Stimulated activated CD8-positive, alpha-beta memory T cell treated with anti-CD3 and anti-CD28 coated beads, Interleukin-15, amount 100 ng/mL, for 1 hour (primary cell): ENCODE results near the gene CAB39.
A peak's percentile ranks its signal among the peaks of the same experiment; 100 is the strongest.

Source experiments
- DNase-seq: peaks from one replicate; pipeline ENCODE4 v3.0.0-alpha.2; 2020; ENCODE audit warnings: low read depth

Gene CAB39

DNA sequence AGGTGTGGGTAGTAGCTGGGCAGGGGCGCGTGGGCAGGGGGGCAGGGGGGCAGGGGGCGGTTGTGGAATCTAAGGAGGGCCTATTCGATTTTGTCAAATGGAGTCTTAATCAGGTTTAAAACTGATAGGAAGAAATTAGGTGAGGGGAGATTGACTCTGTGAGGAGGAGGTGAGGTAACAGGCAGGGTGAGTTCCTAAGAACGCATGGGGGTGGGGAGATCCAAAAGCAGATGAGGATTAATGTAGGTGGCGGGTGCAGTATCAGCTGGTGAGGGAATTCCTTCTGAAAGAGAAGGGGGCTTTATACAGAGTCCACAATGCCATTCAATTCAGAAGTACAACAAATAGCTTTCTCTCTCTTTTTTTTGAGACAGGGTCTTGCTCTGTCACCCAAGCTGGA, 72.7 kb downstream of the CAB39 start:
- no peak for DNase-seq

DNA sequence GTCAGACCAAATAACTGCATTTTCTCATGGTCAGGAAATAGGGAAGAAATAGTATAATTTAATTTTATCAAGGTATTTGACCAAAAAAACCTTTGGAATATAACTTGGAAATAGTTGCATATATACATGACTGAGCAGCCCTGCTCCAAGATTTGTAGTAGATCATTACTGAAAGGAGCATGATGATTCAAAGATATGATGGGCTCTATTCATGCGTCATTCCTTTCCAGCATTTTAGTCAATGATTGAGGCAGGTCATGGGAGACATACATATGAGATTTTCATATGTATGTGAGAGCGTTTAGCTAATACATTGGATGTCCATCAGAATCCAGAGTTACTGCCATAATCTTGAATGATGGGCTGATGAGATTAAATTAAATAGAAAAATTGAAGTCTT, 74.5 kb downstream of the CAB39 start:
- no peak for DNase-seq

DNA sequence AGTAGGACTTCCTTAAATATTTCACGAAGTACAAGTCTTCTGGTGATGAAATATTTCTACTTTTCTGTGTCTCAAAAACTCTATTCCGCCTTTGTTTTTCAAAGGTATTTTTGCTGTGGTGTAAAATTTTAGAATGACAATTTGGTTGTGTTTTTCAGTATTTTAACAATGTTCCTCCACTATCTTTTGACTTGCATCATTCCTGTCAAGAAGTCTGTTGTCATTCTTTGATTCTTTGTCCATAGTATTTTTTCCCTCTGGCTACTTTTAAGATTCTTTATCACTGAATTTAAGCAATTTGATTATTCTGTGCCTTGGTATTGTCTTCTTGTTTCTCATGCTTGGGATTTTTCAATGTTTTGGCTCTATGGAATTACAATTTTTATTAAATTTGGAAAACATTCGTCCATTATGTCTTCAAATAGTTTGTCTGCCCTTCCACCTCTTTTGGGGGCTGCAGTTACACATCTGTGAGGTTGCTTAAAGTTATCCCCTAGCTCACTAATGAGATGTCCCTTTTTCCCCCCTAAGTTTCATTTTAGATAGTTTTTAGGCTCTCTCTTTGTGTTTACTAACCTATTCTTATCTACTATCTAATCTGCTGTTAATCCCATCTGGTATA, 76.0 kb downstream of the CAB39 start:
- no peak for DNase-seq

DNA sequence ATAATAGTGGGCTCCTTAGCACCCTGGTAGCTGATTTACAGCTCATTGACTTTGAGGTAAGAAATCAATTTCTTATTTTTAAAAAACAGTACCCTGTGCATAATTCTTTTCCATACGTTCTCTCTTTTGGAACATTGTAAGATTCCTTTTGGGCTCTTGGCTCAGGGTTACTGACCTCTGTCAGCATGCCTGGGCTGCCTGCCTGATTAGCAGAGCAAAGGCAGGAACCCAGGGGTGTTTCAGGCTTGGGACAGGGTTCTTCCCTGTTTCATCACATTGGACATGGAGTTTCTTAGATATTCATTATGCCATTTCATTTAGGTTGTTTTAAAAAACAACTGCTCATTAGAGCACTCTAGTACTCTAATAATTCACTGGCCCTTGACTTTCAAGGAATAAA, 78.3 kb downstream of the CAB39 start:
- DNase-seq: no peak

DNA sequence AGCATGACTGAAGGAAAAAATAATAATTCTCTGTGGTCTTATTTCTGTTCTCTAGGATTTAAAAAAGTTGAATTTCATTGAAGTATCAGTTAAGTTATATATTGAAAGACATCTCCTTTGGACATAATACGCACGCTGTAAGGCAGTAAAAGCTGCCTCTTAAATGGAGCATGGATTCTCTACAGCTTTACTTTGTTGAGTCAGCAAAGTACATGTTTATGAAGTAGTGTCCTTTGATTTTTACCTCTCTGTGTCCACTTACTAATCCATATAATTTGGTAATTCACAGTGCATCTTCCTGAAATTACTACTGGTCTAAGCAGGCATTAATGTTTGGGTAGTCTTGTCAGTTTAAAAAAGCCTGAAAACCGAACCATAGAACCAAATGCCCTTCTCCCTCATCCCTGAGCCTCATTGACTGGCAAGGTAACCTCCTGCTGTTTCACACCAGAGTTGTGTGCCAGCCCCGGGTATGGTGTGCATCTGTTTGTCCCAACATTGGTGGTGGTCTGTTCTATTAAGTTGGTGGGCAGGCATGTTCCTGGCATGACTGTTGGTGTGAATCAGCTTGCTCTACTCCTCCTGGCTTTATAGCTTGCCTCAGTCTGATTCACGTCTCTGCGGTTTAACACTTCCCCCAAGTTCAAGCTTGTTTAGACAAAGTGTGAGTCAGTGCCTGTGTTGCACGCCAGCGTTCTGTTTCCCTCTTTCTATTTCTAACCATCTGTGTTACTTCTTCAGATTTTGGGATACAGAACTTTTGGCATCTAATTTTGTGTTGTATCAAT, 81.1 kb downstream of the CAB39 start:
- peak; percentile 47 for DNase-seq

DNA sequence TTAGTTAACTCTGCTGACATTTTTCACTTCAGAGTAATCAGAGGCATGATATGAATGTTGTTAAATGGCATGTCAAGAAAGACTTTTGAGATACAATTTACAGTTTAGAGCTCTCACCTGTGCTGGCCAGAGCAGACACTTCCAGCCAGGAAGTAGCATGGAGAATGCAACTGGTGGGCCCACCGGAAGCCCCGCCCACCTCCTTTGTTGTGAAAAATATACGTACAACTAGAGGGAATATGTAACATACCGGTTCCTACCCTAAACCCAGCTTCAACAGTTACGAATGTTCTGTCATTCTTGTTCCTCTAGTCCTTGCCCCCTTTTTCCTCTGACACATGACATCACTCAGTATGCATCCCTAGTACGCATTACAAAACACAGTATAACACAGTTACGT, 81.9 kb downstream of the CAB39 start:
- no peak for DNase-seq

DNA sequence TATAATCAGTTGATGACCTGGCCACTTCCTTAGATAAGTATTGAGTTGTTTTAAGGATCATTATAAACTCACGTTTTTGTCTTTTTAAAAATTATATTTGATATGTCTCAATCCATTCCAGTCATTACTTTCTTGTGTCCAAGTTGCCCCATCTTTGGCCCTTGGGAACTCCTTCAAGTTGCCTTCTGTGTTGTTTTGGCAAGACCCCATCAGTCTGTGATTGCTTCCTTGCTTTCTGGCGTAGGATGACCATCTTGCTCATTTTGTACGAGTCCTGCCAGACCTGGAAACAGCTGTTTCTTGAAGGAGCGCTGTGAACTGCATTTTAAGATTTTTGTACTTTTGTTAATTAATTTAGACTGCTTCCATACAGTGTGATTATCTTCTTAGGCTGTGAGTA, 83.2 kb downstream of the CAB39 start:
- no peak for DNase-seq

DNA sequence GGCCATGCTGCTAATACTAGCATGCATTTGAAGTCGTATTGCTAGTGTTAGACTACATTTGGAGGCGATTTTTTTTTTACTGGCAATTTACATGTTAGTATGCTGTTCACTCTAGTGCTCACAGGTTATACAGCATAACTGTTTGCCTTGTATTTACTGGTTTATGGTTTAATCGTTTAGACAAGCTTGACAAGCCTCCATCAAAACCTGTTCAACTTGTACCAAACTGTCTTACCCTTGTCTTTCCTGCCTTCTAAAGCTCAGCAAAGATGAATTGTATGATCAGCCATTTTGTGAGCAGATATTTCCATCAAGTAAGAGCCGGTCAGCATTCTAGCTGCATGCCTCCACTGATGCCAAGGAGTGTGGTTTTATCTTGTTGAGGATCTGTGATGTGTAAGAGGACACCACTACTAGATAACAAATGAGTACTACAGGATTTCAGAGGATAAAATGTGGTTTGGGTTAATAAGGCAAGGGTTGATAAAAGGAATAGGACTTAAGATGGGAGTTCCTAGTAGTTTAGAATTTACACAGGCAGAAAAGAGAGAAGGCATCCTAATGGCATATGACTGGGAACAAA, 83.7 kb downstream of the CAB39 start:
- no peak for DNase-seq

DNA sequence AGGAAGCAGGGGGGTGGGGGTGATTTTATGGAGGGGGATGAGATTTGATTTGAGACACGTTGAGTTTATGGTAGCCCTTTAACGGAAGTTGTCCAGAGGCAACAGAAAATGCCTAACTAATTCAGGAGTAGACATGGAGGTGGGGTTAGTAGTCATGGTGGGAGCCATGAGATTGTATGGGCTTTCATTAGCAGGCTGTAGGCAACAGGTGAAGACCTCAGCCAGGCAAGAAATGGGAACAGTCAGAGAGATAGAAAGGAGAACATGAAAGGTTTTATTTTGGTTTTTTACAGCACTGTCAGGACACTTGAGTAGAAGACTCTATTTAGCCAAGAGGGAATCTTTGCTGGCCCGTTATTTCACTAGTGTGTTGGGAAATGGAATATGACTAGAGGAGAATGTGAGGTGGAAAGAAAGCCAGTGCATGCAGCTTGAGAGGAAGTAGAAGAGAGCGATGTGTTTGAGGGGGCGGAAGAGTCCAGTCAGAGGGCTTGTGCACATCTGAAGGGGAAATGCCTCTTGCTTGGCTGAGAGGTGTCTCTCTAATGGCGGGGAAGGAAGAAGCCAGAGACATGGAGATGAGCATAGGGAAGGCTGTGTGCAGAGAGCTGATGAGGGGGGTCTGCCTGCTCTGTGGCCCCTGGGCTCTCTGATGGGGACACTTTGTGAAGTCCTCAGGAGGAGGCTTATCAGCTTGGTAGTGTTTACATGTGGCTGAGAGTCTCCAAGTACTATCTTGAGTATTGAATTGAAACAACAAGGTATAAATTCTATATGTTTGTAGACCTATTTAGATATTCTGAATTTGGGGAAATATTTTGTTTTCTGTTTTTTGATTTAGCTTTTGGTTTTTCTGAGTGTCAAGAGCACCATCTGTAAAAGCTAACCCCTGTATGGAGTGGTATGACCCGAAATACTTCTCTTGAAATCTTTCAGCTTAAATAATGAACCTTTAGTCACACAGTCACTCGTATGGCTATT, 85.2 kb downstream of the CAB39 start:
- no peak for DNase-seq

DNA sequence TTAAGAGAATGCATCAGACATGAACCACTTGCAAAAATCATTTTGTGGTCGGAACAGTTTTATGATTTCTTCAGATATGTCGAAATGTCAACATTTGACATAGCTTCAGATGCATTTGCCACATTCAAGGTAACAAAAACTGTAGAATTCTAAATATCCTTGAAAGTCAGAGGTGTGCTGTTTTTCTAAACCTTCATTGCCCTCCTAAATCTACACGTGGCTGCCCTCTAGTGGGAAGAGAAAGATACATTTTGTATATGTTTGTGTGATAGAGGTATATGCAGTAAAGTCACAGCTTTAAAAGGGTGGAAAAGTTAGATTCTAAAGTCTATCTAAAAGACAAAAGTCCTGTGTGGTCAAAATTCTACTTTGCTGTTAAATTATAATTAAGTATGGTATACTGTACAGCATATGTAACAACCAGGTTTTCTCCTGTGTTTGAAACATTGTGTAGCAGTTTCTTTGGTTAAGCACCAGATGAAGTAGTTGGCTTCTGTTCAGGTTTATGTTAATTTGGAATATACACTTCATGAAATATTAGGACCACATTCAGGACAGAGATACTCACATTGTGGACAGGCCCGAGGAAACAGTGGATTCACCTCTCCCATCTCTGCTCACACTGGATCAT, 86.2 kb downstream of the CAB39 start:
- no peak for DNase-seq

DNA sequence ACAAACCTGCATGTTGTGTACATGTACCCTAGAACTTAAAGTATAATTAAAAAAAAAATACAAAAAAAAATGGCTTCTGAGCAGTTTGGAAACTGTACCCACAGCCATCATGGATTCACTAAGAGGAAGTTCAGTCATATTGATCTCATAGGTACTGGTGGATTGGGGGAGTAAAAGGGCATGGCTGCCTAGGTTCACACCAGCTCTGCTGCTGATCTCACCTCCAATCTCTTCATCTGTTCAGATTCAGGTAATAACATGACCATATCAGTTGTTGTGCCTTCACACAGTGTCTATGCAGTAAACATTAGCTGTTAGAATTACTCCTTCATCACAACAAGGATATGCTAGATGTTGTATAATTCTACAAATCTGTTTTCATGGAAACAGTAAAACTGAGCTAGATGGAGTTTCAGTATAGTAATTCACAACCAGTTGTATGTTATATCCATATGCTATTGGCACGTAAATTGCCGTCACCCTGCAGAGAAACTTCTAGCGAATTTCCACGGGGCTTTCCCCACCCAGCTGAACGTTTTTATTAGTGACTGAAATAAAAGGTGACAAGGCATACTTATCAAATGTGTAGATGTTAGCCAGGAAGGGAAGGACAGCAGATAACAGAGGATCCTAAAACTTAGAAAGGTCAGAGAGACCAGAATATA, 92.8 kb downstream of the CAB39 start:
- no peak for DNase-seq

DNA sequence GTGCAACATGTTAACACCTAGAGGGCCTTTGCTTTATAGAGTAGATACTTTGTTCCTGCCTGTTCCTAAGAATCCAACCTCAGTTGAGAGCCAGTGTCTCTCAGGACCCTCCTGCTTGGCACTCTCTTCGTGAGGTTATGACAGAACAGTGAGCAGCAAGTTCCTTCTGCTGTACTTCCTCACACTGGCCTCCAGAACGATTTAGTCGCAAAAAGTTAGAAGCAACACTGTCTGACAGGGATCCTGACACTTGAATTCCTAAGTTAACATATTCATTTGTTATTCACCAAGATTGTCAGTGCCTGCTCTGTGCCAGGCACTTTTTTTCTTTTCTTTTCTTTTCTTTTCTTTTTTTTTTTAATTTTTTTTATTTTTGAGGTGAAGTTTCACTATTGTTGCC, 95.1 kb downstream of the CAB39 start:
- no peak for DNase-seq

DNA sequence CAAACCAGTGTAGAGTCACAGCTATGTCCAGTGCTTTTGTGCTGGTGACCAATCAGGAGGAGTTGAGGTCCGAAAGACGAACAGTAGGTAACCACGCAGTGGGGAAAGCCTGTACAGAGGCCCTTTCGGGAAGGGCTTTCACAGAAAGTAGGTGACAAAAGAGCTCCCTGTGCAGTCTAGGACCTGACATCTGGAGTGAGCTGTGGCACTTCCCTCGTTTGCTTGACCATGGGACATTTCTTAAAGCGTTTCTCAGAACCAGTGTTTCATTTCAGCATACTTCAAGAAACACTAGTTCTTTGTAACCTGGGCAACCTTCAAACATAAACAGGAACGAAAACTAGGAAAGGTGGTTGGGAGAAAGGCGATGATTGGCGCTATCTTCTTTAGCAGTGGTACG, 96.4 kb downstream of the CAB39 start:
- DNase-seq: no peak

DNA sequence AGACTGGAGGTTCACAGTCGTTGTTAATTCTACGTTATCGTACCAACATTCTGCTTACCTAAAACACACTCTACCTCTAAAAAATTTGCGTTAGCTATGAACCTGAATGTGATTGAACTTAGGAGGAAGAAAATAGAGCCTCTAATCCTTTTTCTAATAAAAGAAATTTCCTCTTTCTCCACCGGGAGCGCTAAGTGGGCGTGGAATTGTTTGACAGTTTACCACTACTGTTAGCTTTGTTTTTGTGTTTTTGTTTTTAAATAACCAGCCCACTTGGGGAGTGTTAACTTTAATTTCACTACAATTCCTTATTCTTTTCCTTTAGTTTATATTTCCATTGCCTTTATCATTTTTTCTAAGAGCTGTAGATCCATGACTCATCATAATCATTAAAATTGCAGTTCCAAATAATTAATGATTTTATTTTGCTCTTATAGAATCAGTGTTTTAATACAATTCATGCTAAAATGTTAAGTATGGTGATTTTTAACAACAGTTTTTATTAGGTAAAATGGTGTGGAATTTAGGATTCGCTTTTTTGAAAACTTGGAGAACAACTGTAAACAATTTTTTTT, 97.1 kb downstream of the CAB39 start:
- no peak for DNase-seq

DNA sequence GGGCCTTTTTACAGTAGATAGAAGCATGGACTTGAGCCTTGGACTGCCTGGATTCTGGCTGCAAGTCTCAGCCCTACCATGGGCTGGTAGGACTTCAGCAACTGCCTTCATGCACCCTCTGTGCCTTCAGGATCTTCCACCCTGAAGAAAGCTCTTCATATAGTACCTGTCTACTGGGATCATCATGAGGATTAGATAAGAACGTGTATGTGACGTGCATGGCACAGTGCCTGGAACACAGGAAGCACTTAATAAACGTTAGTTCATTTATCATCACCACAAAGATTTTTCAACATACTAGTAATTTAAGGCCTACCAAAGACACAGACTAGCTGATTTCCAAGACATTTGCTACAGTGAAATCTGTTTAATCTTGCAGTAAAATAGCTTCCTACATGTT, 98.9 kb downstream of the CAB39 start:
- DNase-seq: no peak

DNA sequence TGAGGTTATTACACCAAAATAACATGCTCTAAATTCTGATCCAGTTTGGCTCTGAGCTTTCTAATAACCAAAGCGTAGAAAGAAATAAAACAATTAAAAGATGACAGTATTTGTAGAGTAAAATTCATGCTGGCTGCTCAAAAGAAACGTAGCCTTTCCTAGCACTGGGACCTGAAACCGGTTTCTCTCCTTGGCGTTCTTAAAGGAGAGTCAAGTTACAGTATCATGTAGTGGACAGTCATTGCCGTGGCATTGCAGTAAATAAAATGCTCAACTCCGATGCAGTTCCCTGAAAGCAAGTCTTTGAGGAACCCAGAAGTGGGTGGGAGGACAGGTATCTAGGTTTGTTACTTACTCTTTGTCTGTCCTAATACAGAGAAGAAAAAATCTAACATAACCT, 99.4 kb downstream of the CAB39 start:
- DNase-seq: no peak

DNA sequence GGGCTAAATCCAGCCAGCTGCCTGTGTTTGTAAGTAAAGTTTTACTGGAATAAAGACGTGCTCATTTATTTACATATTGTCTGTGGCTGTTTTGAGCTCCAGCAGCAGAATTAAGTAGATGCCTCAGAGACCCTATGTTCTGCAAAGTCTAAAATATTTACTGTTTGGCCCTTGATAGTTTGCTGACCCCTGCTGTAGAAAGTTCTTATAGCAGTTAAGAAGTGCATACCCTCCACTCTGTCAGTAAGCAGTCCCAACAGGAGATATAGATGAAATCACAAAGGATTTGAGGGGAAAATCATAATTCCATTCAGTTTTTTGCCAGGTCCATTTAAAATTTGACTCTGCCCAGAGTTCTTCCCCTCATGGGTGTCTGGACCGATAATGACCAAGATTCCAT, 102.0 kb downstream of the CAB39 start:
- DNase-seq: no peak

DNA sequence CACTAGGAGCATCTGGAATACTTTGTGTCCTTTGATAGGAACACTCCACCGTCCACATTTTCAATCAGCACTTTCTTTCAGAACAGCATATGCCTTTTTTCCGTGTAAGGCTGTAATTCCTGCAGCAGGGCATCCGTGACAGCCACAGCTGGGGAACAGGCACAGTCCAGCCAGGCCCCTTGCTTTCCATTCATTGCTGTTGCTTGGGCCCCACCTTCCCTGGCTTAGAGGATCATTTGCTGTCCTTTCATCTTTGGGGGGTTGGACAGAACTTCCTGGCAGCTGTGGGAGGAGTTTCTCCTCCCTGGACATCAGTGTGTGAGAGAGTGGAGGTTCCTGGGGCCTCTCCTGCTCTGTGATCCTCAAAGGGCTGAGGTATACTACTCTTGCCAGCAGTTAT, 102.4 kb downstream of the CAB39 start:
- no peak for DNase-seq

DNA sequence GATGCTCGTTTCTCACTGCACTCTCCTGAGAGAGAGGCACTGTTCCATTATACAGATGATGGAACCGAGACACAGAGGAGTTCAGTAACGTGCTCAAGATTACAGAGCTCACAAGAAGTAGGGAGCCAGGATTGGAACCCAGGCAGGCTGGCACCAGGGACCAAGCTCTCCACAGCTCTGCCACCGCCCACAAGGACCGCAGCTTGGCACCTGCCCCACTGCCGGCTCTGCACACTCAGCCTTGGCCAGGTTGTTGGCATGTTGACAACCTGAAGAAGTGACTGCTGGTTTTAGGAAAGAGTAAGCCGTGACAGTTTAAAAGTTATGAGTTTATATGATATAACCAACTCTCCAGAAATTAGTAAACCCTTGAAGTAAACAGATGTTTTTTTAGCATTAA, 104.1 kb downstream of the CAB39 start:
- no peak for DNase-seq

DNA sequence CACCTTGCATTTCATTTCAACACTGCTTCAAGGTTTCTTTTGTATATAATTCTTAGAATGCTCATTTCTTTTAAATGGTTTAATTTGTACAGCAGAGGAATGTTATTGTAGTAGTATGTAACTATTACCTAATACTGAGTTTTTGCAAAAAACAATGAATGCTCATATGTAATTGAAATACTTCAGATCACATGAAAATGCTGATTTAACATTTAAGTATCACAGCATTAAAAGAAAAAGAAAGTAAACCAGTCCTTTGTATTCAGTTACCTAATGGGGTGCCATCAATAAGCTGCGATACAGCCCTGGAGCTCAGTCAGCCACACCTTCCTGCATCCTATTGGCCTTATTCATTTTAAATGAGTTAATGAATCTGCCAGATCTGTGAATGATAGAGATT, 106.8 kb downstream of the CAB39 start:
- DNase-seq: no peak
